ENCODE measurements around the gene CHRNA5. TPM values are rescaled to one million over a fixed set of nuclear protein-coding genes. Genes with fewer than 3 reads are reported as not detected.
"Not testable (repeated sequence)": the region's sequence is repeated elsewhere in the genome, so short reads cannot be mapped to it uniquely, and the experiment has no call there.

CHRNA5 gene
- 22.2 TPM for polyA plus RNA-seq (2012; ENCODE audit: insufficient read depth, insufficient read length)

- DNase-seq (ENCODE audit: low read depth, low spot score), result peak; percentile 86
- H3K4me3 ChIP-seq (ENCODE audit: low read length), result peak within 1 kb of the TSS; percentile 59
These were observed at the start of gene CHRNA5 for GRCh38 chr15:78565097-78565950. Gene CHRNA5, plus strand, starts transcription at chr15:78565520. Its CDS starts 200 bp downstream, at chr15:78565720.

GRCh38 chr15:78520035-78520434 is 45.3 kb upstream of the CHRNA5 start:
- H3K4me3 ChIP-seq (ENCODE audit: low read length); DNase-seq (ENCODE audit: low read depth, low spot score): not testable (repeated sequence)

GRCh38 chr15:78524230-78524629 is 41.1 kb upstream of the CHRNA5 start:
- DNase-seq (ENCODE audit: low read depth, low spot score), result no peak
- H3K4me3 ChIP-seq (ENCODE audit: low read length), result no peak overlapping the region

- DNase-seq (ENCODE audit: low read depth, low spot score), result no peak
- no peak overlapping the region for H3K4me3 ChIP-seq (ENCODE audit: low read length)
These were observed 38.0 kb upstream of the CHRNA5 start for GRCh38 chr15:78527325-78527724.

- DNase-seq (ENCODE audit: low read depth, low spot score), result no peak
- H3K4me3 ChIP-seq (ENCODE audit: low read length), result no peak overlapping the region
These were observed 32.0 kb upstream of the CHRNA5 start for GRCh38 chr15:78533331-78533730.

- no peak overlapping the region for H3K4me3 ChIP-seq (ENCODE audit: low read length)
- DNase-seq (ENCODE audit: low read depth, low spot score), result no peak
These were observed 29.2 kb upstream of the CHRNA5 start for GRCh38 chr15:78536134-78536533.

- no peak for DNase-seq (ENCODE audit: low read depth, low spot score)
- H3K4me3 ChIP-seq (ENCODE audit: low read length), result no peak overlapping the region
These were observed 27.9 kb upstream of the CHRNA5 start for GRCh38 chr15:78537266-78537905.

- DNase-seq (ENCODE audit: low read depth, low spot score), result no peak
- no peak overlapping the region for H3K4me3 ChIP-seq (ENCODE audit: low read length)
These were observed 27.0 kb upstream of the CHRNA5 start for GRCh38 chr15:78538358-78538757.

- DNase-seq (ENCODE audit: low read depth, low spot score), result not testable (repeated sequence)
- peak overlapping the region; percentile 91 for H3K4me3 ChIP-seq (ENCODE audit: low read length)
These were observed 25.7 kb upstream of the CHRNA5 start for GRCh38 chr15:78539464-78540140.

GRCh38 chr15:78540141-78540870 is 25.0 kb upstream of the CHRNA5 start, which contains the start of gene PSMA4:
Gene PSMA4, plus strand, starts transcription at chr15:78540444. Its CDS starts 1,484 bp downstream, at chr15:78541928.
- peak within 1 kb of the TSS; percentile 91 for H3K4me3 ChIP-seq (ENCODE audit: low read length)
- peak; percentile 81 for DNase-seq (ENCODE audit: low read depth, low spot score)

GRCh38 chr15:78540871-78541743 is 24.2 kb upstream of the CHRNA5 start:
- DNase-seq (ENCODE audit: low read depth, low spot score), result no peak

GRCh38 chr15:78541744-78542034 is 23.6 kb upstream of the CHRNA5 start:
- DNase-seq (ENCODE audit: low read depth, low spot score), result no peak
- H3K4me3 ChIP-seq (ENCODE audit: low read length), result peak overlapping the region; percentile 91

More at GRCh38 chr15:78540871-78541743, 24.2 kb upstream of the CHRNA5 start:
- peak overlapping the region; percentile 91 for H3K4me3 ChIP-seq (ENCODE audit: low read length)

- H3K4me3 ChIP-seq (ENCODE audit: low read length), result no peak overlapping the region
- no peak for DNase-seq (ENCODE audit: low read depth, low spot score)
These were observed 22.7 kb upstream of the CHRNA5 start for GRCh38 chr15:78542647-78543046.

- DNase-seq (ENCODE audit: low read depth, low spot score), result no peak
- H3K4me3 ChIP-seq (ENCODE audit: low read length), result no peak overlapping the region
These were observed 15.1 kb upstream of the CHRNA5 start for GRCh38 chr15:78550194-78550593.

- DNase-seq (ENCODE audit: low read depth, low spot score), result no peak
- H3K4me3 ChIP-seq (ENCODE audit: low read length), result no peak overlapping the region
These were observed 14.5 kb upstream of the CHRNA5 start for GRCh38 chr15:78550815-78551214.

GRCh38 chr15:78551902-78552301 is 13.4 kb upstream of the CHRNA5 start:
- no peak for DNase-seq (ENCODE audit: low read depth, low spot score)
- no peak overlapping the region for H3K4me3 ChIP-seq (ENCODE audit: low read length)

- no peak for DNase-seq (ENCODE audit: low read depth, low spot score)
- H3K4me3 ChIP-seq (ENCODE audit: low read length), result no peak overlapping the region
These were observed 12.7 kb upstream of the CHRNA5 start for GRCh38 chr15:78552597-78552996.

- H3K4me3 ChIP-seq (ENCODE audit: low read length); DNase-seq (ENCODE audit: low read depth, low spot score): not testable (repeated sequence)
These were observed 5.1 kb upstream of the CHRNA5 start for GRCh38 chr15:78560201-78560600.

All from Jurkat, Clone E6-1 (cell line).